ENCODE measurements around the gene ZNF136.
A peak's percentile ranks its signal among the peaks of the same experiment; 100 is the strongest.

Gene ZNF136

DNA sequence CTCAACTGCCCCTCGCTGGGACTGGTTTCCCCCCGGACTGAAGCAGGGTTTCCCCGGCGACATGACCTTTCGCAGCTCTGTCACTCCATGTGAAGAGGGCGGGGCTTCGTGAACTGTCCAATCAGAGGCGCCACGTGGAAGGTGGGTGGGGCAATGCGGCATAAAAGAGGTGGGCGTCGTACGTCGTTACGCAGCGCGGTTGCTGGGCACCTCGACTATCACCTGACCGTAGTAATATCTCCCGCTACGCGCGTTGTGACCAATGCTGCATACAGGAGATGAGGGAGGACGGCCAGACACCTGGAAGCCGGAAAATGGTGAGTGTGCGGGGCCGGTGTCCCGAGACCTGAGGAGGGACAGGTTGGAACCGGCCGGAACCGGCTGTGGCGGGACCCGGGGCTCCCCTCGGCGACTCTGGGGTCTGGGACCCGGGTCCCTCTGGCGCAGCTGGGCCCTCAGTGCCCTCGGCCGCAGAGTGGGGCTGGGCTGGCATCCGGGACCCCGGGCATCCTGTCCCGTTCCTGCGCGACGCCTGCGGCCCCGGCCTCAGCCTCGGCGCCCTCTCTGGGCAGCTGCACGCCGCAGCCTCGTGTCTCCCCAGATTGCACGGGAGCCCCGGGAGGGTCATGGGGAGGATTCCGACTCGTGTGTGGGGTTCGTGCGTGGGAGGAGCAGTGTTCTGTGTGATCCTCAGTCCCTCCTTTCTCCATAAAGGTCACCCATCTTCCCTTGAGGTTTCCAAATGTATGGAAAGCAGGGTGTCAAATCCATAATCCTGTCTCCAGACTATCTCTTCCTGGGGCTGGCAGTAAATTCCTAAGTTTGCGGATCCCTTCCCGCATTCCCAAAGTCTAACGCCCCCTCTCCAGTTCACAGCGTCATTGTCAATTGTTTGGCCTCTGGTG is 32.2 kb downstream of the ZNF136 start:
- no peak for DNase-seq (ENCODE audit: low spot score)

DNA sequence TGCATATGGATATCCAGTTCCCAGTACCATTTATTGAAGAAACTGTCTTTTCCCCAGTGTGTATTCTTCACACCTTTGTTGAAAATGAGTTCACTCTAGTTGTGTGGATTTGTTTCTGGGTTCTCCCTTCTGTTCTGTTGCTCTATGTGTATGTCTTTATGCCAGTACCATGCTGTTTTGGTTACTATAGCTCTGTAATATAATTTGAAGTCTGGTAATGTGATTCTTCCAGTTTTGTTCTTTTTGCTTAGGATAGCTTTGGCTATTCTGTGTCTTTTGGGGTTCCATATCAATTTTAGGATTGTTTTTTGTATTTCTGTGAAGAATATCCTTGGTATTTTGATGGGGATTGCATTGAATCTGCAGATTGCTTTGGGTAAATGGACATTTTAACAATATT is 35.2 kb downstream of the ZNF136 start:
- DNase-seq (ENCODE audit: low spot score), result no peak

- no peak for DNase-seq (ENCODE audit: low spot score)
Measured at GRCh38 chr19:12199757-12200419, 37.0 kb downstream of the ZNF136 start.

- DNase-seq (ENCODE audit: low spot score), result peak; percentile 30
Measured at GRCh38 chr19:12202250-12202649, 39.4 kb downstream of the ZNF136 start.

DNA sequence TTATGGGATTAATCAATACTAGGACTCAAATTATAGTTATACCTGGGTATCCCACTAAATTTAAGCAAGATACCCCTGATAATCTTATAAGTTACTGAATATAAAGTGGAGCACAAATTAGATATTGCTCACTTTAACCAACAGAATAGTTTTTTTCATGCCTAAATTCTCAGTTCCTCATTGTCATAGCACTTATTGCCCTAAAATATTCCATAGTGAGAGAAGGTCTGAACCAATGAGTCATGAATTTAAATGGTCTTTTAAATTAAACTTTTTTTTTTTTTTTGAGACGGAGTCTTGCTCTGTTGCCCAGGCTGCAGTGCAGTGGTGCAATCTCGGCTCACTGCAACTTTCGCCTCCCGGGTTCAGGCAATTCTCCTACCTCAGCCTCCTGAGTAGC is 42.4 kb downstream of the ZNF136 start:
- no peak for DNase-seq (ENCODE audit: low spot score)

DNA sequence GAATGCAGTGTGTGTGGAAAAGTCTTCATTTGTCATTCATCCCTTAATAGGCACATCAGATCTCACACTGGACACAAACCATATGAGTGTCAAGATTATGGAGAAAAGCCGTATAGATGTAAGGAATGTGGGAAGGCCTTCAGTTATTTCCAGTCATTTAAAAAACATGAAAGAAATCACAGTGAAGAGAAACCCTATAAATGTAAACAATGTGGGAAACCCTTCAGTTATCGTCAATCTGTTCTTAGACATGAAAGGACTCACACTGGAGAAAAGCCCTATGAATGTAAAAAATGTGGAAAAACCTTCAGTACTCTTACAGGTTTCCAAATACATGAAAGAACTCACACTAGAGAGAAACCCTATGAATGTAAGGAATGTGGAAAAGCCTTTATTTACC is 45.3 kb downstream of the ZNF136 start:
- DNase-seq (ENCODE audit: low spot score), result no peak

DNA sequence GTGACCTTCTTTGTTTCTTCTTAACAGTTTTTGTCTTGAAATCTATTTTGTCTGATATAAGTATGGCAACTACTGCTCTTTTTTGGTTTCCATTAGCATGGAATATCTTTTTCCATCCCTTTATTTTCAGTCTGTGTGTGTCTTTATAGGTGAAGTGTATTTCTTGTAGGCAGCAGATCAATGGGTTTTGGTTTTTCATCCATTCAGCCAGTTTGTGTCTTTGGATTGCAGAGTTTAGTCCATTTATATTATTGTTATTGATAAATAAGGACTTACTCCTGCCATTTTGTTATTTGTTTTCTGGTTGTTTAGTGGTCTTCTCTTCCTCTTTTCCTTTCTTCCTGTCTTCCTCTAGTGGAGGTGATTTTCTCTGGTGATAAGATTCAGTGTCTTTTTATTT is 54.4 kb downstream of the ZNF136 start:
- no peak for DNase-seq (ENCODE audit: low spot score)

- DNase-seq (ENCODE audit: low spot score), result no peak
Measured at GRCh38 chr19:12222980-12223630, 60.2 kb downstream of the ZNF136 start.

GRCh38 chr19:12224676-12225075 is 61.8 kb downstream of the ZNF136 start:
- DNase-seq (ENCODE audit: low spot score), result no peak

GRCh38 chr19:12229990-12230389 is 67.1 kb downstream of the ZNF136 start:
- no peak for DNase-seq (ENCODE audit: low spot score)

DNA sequence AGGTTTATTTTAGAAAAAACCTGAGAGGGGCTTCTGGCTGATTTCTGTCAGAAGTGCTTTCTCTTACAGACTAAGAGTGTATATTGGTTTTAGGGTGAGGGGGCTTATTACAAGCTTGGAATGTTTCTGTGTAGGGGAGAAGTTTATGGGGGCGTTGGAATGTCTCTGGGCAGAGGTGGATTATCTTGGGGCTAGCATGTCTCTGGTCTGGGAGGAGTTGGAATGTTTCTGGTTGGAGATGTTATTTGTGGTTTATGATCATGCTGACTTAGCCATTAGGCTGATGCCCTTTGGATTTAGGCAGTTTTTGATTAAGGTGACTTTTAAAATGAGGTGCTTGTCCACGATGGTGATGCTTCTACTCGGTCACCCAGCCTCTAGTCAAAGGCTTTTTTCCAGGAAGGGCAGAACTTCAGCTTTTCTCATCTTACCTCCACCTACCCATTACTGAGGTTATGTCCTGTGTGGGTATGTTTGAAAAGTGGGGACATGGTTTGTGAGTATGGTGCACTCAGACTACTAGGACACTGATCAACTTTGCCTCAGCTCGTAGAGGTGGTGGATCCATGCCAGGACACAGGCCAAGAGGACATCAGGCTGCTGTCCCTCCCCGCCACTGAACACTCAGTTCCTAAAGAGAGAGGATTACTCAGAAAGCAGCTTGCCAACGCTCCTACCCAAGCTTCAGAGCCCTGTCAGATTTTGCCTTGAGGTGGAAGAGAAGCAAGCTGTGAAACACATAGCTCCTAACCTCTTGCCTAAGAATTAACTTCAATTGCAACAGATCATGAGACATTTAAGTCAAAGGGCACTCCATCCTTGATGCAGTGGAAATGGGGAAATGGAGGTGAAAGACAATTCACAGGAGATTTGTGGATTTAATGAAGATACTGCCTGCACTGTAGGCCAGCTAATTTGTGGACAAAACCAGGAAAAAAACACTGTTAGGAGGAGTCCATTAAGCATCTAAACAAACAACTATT is 68.1 kb downstream of the ZNF136 start:
- DNase-seq (ENCODE audit: low spot score), result no peak

- DNase-seq (ENCODE audit: low spot score), result no peak
Measured at GRCh38 chr19:12232961-12233360, 70.1 kb downstream of the ZNF136 start.

DNA sequence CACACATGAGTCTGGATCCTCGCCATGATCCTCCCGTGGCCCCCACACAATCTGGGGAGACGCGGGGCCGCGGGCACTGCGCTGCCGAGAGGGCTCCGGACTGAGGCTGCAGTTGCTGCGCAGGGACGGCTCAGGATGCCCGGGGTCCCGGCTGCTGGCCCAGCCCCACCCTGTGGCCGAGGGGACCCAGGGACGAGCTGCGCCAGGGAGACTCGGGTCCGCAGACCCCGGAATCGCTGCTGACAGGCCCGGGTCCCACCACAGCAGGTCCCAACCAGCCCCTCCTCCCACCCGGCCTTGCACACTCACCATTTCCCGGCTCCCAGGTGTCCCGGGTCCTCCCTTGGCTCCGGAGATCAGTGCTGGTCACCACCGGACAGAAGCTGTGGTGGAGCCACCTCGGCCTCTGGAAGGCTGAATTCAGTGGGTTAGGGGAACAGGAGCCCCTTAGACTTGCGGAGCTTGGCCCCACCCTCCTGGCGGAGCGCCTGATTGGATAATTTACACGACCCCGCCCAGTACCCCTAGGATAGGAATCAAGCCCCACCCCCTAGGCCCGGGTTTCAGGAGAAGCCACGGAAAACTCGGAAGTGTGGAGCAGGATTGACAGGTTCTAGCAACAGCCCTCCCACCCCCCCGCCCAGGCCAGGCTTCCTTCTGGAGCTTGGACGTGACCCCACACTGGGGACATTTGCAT is 74.4 kb downstream of the ZNF136 start:
- DNase-seq (ENCODE audit: low spot score), result no peak

Data from NAMALWA (cell line).